HG03575 (cell line): ENCODE data around the gene LRTM2.

Source experiments
- ATAC-seq: cut with Tn5 transposase; IDR thresholded peaks from one replicate; pipeline ENCODE4 v1.9.1; 2021; ENCODE audit not compliant: unreplicated experiment, insufficient number of reproducible peaks, low FRiP score; ENCODE audit errors: extremely low read depth

The LRTM2 gene

GRCh38 chr12:1875608-1876007 lies 55.2 kb downstream of the LRTM2 start:
- ATAC-seq = no peak

GRCh38 chr12:1876086-1876485 lies 55.7 kb downstream of the LRTM2 start:
- ATAC-seq = no peak

DNA sequence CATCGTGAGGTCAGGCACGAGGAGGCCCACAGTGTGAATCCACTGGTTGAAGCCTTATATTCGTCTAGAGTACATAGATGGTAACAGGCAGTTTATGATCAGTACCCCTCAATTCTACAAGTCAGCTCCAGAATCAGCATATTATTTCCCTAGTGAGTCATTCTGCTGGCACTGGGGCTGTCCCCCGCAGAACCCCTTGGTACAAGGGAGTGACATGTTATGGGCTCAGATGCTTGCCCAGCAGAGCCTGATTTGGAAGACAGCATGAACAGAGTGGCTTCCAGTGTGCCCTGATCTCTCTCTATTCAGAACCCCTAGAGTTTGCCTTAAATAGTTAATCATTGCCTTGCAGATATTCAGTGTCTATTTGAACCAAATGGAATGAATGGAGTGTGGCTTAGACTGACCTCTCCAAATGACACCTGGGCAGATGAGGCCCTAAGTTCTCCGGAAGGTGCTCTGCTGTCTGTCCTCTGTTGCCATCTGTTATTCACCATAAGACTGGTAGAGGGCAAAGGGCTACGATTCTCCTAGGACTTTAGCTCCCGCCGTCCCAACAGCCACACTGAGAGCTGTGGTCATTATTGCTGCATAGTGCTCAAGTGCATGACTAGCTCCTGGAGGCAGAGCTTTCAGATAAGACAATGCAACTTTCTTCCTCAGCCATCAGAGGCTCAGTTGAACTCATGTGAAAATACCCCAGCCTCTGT lies 57.0 kb downstream of the LRTM2 start:
- no peak for ATAC-seq

DNA sequence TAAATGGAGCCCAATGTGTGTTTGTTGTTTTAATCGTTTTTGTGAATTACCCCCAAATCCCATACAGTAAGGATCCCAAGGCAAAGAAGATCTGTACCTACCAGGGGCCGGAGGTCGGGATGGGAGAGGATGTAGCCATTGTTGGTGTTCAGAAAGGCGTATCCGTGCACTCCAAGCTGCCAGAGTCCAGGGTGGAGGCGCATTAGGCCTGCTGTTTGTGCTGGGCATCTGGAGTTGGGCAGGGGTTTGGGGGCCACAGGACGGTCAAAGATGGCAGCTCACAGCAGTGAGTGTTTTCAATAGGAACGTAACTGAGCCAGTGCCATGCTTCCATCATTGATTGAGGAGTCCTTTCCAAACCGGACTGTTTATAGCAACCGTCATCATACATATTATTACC lies 57.8 kb downstream of the LRTM2 start:
- no peak for ATAC-seq

GRCh38 chr12:1878695-1879094 lies 58.3 kb downstream of the LRTM2 start:
- ATAC-seq = no peak

DNA sequence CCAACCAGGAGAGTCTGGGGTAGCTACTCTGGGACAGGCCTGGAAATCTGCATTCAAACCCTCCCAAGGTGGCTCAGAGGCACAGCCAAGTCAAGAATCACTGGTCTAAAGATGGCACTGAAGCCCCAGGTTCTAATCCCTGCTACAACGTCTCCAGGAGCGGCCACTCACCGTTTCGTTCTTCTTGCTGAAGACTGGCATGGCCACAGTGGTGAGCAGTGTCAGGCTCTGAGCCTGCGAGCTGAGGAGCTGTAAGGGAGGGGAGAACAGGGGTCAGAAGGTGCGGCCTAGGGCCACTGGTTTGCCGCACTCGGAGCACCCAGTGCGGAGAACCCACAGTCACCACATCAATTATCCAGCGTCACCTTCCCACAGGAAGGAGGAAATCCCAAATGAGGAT lies 59.3 kb downstream of the LRTM2 start:
- no peak for ATAC-seq

- no peak for ATAC-seq
These were observed 59.9 kb downstream of the LRTM2 start for GRCh38 chr12:1880153-1880845.

GRCh38 chr12:1880876-1881275 lies 60.5 kb downstream of the LRTM2 start:
- ATAC-seq = no peak

DNA sequence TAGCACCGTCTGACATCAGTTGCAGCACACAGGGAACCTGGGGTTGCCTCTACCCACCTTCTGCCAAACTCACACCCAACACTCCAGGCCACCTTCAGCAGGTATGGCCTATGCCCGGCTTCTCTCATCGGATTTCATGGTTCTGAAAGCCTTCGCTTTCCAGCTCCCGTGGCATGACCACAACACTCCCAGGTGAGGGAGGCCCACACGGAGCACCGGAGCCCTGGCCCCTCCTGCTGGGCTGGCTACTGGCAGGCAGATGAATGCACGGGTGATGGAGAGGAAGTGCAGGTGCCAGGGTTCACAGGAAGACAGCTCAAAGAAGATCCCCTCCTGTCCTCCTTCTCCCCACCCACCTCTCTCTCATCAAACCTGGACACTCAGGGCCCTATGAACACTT lies 60.9 kb downstream of the LRTM2 start:
- no peak for ATAC-seq

- ATAC-seq = no peak
These were observed 61.6 kb downstream of the LRTM2 start for GRCh38 chr12:1881936-1882335.

GRCh38 chr12:1882405-1882804 lies 62.0 kb downstream of the LRTM2 start:
- no peak for ATAC-seq

GRCh38 chr12:1882850-1883470 lies 62.6 kb downstream of the LRTM2 start:
- no peak for ATAC-seq

DNA sequence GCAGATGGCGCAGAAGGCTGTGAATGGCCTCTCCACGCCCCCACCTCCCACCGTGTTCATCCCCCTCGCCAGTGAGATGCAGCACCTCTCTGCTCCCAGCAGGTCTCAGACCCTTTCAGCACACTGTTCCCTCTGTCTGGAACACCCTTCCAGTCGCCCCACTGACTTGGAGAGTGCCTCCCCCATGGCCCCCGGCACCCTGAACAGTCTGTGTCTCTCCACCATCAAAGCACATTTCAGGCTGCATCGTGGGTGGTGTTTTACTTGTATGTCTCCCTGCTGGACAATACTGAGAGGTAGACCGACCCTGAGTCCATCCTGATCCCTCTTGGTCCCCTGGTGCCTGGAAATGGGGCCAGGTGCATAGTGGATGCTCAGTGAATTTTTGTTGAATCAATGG lies 63.1 kb downstream of the LRTM2 start:
- no peak for ATAC-seq

- ATAC-seq = no peak
These were observed 64.3 kb downstream of the LRTM2 start for GRCh38 chr12:1884651-1885050.

- ATAC-seq = no peak
These were observed 64.8 kb downstream of the LRTM2 start for GRCh38 chr12:1885082-1885596.

- ATAC-seq = no peak
These were observed 65.4 kb downstream of the LRTM2 start for GRCh38 chr12:1885599-1886245.
